HG02943 (cell line): ENCODE results near the gene PLAAT3.
"Not testable (repeated sequence)": the region's sequence is repeated elsewhere in the genome, so short reads cannot be mapped to it uniquely, and the experiment has no call there.

ENCODE experiments used
- ATAC-seq: cut with Tn5 transposase; IDR thresholded peaks from one replicate; pipeline ENCODE4 v1.9.1; 2021; ENCODE audit warnings: mild to moderate bottlenecking, low read depth, moderate library complexity; ENCODE audit not compliant: unreplicated experiment

The PLAAT3 gene

GRCh38 chr11:63547061-63547460, 67.2 kb downstream of the PLAAT3 start:
- ATAC-seq: no peak

GRCh38 chr11:63543711-63544110, 70.5 kb downstream of the PLAAT3 start:
- ATAC-seq: no peak

- not testable (repeated sequence) for ATAC-seq
Observed at GRCh38 chr11:63542506-63542905, 71.7 kb downstream of the PLAAT3 start.

- ATAC-seq: no peak
Observed at GRCh38 chr11:63537293-63538101, 76.7 kb downstream of the PLAAT3 start.

- no peak for ATAC-seq
Observed at GRCh38 chr11:63536669-63537292, 77.5 kb downstream of the PLAAT3 start, which contains the start of gene PLAAT4. Gene PLAAT4 (plus strand): TSS chr11:63536808. CDS start chr11:63536869, 61 bp downstream.

GRCh38 chr11:63535734-63536133, 78.5 kb downstream of the PLAAT3 start:
- no peak for ATAC-seq

- no peak for ATAC-seq
Observed at GRCh38 chr11:63534895-63535461, 79.3 kb downstream of the PLAAT3 start.

- no peak for ATAC-seq
Observed at GRCh38 chr11:63534076-63534475, 80.2 kb downstream of the PLAAT3 start.

GRCh38 chr11:63532799-63533475, 81.3 kb downstream of the PLAAT3 start:
- ATAC-seq: no peak

- no peak for ATAC-seq
Observed at GRCh38 chr11:63532117-63532516, 82.1 kb downstream of the PLAAT3 start.

GRCh38 chr11:63531074-63531792, 83.0 kb downstream of the PLAAT3 start:
- ATAC-seq: peak; percentile 73

GRCh38 chr11:63530021-63530420, 84.2 kb downstream of the PLAAT3 start:
- ATAC-seq: no peak

GRCh38 chr11:63529373-63529772, 84.9 kb downstream of the PLAAT3 start:
- ATAC-seq: not testable (repeated sequence)

GRCh38 chr11:63528729-63529278, 85.4 kb downstream of the PLAAT3 start:
- ATAC-seq: not testable (repeated sequence)

- ATAC-seq: not testable (repeated sequence)
Observed at GRCh38 chr11:63528156-63528555, 86.1 kb downstream of the PLAAT3 start.

- no peak for ATAC-seq
Observed at GRCh38 chr11:63527667-63528066, 86.6 kb downstream of the PLAAT3 start.
